K562 (cell line): ENCODE data around the gene LRRC26.

Source experiments
- CAMTA2 ChIP-seq: fragments of 250-450 bp; sonication (Bioruptor Pico); conservative IDR thresholded peaks from 2 replicates; pipeline ENCODE4 v1.5.1; 2022
- PHF8 ChIP-seq: fragments of 200-600 bp; sonication (generic); IDR thresholded peaks from 2 replicates; pipeline ENCODE4 v1.6.1; 2012; ENCODE audit warnings: mixed run types, mild to moderate bottlenecking, inconsistent platforms, low read length, moderate library complexity, borderline replicate concordance
- SETDB1 ChIP-seq: IDR thresholded peaks from one replicate; pipeline ENCODE4 v1.6.1; 2012; ENCODE audit warnings: low read length, control low read depth, inconsistent platforms
- TAF1 ChIP-seq: IDR thresholded peaks from 2 replicates; pipeline ENCODE4 v1.6.1; 2011; ENCODE audit warnings: mild to moderate bottlenecking, low read length, moderate library complexity; ENCODE audit not compliant: insufficient read depth, control insufficient read depth, severe bottlenecking; ENCODE audit errors: extremely low read depth

DNA sequence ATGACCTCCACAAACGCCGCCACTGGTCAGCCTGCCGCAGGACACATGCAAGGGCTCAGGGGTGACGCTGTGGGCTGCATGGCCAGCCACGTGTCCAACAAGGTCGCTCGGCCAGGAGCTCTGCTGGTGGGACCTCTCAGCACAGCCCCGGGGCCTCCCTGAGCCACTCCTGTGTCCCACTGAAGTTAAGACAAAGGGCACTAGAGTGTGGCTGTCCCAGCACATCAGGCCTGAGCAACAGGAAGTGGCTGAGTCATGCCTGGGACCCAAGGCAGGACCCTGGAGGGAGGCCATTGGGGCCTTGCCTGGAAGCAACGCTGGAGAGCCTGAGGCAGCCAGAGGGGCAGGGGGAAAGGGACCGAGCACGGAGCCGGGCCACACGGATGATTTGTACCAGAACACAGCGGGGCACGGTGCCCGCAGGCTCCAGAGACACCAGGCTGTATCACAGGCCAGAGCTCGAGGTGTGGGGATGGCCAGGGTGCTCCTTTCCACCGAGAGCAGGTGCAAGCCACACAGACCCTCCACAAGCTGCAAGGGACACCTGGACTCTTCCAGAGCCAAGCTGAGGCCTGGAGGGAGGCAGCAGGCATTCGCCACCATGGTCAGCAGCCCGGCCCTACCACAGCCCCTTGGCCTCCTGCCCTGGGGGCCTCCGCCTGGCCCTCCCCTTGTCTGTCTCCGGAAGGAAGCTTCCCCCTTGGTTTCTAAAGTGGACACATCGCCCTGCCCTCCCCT lies 8.5 kb upstream of the LRRC26 start:
- TF ChIP-seq SETDB1 (no peak), PHF8 (no peak), CAMTA2 (CRISPR knock-in tag) (no peak), TAF1 (no peak)
